Measurements from ENCODE around the gene GAS5. TPM values are rescaled to one million over a fixed set of nuclear protein-coding genes. Genes with fewer than 3 reads are reported as not detected.

GAS5 gene
- total and polyA plus RNA-seq, 9 of the 15 experiments (the other 6 are each of a cell fraction or from before 2014, with no cell fraction given) = 565 to 1,860 (median 1,006) TPM

- WGBS (ENCODE audit: insufficient coverage, low coverage, missing lambda C conversion rate) = 86% methylated on average over 2 of the region's 2 CpGs
- Histone ChIP-seq H3K9ac (ENCODE audit: insufficient read depth in 1 of 2, low read depth in 2 of 2, low read length in 2 of 2) (no peak overlapping the region), H3K4me3 (no peak overlapping the region), H3K27me3 (ENCODE audit: control insufficient read depth in 2 of 2, insufficient read depth in 2 of 2, low read length in 2 of 2) (no peaks in the 10 kb centered on the region), H3K9me1 (ENCODE audit: control insufficient read depth, insufficient read depth, low read length) (no peaks in the 10 kb centered on the region), H3K4me1 (replicated peaks in 1 of 2; ENCODE audit: control insufficient read depth in 2 of 2, insufficient read depth in 2 of 2, low read length in 2 of 2) (no peaks in the 10 kb centered on the region), H3K9me3 (replicated peaks; ENCODE audit: control insufficient read depth, insufficient read depth, low read depth, low read length) (no peaks in the 10 kb centered on the region), H3K4me2 (ENCODE audit: insufficient read depth, low read length) (no peak overlapping the region), H3K79me2 (ENCODE audit: control insufficient read depth, insufficient read depth, low read length) (no peaks in the 10 kb centered on the region), H3K27ac (ENCODE audit: extremely low read depth, low read depth, low read length) (no peak overlapping the region), H2AFZ (ENCODE audit: low read depth, low read length) (no peak overlapping the region), H4K20me1 (replicated peaks; ENCODE audit: control insufficient read depth, insufficient read depth, low read length) (no peaks in the 10 kb centered on the region), H3K36me3 (ENCODE audit: control insufficient read depth, insufficient read depth, low read length) (peaks cover 72% of the 10 kb centered on the region)
- intact Hi-C loops (cut with micrococcal nuclease) = no loop called here
- ChIA-PET POLR2A (interaction anchor here (0.8 to 10.4 kb wide), 6 partner anchors 7 to 33 kb away, joined by 3 to 183 read pairs (median 6); partner anchors contain the start of genes DARS2, GAS5 and ZBTB37), CTCF (ENCODE audit: low intra/inter-chr PET ratio) (no interaction called here)
- DNase-seq (ENCODE audit: extremely low read depth in 1 of 4, low spot score in 3 of 4) = no peak
- in situ Hi-C loops (cut with MboI) = no loop called here
- TF ChIP-seq RFX1 (IDR thresholded peaks at IDR 0.05) (peak; percentile 64), PURB (CRISPR knock-in tag; IDR thresholded peaks at IDR 0.05; ENCODE audit: low read depth) (no peak), FOXJ2 (tag; IDR thresholded peaks at IDR 0.05) (0 out of 2 replicates have a peak, but pooled peaks have one; percentile 17)
- no peak for FAIRE-seq
- BruUV-seq (replicated peaks) = no TSS peak
- no peak for ATAC-seq
These were observed 10.9 kb downstream of the GAS5 start for GRCh38 chr1:173856903-173857302.

- Histone ChIP-seq H3K9me3 (replicated peaks; ENCODE audit: control insufficient read depth, insufficient read depth, low read depth, low read length) (no peaks in the 10 kb centered on the region), H3K27ac (ENCODE audit: extremely low read depth, low read depth, low read length) (no peak overlapping the region), H3K4me1 (replicated peaks in 1 of 2; ENCODE audit: control insufficient read depth in 2 of 2, insufficient read depth in 2 of 2, low read length in 2 of 2) (no peaks in the 10 kb centered on the region), H4K20me1 (replicated peaks; ENCODE audit: control insufficient read depth, insufficient read depth, low read length) (no peaks in the 10 kb centered on the region), H3K36me3 (ENCODE audit: control insufficient read depth, insufficient read depth, low read length) (peaks cover 80% of the 10 kb centered on the region), H3K9ac (ENCODE audit: insufficient read depth in 1 of 2, low read depth in 2 of 2, low read length in 2 of 2) (no peak overlapping the region), H3K4me2 (ENCODE audit: insufficient read depth, low read length) (no peak overlapping the region), H3K9me1 (ENCODE audit: control insufficient read depth, insufficient read depth, low read length) (no peaks in the 10 kb centered on the region), H3K4me3 (no peak overlapping the region), H2AFZ (ENCODE audit: low read depth, low read length) (no peak overlapping the region), H3K27me3 (ENCODE audit: control insufficient read depth in 2 of 2, insufficient read depth in 2 of 2, low read length in 2 of 2) (no peaks in the 10 kb centered on the region), H3K79me2 (ENCODE audit: control insufficient read depth, insufficient read depth, low read length) (no peaks in the 10 kb centered on the region)
- in situ Hi-C loops (cut with MboI) = no loop called here
- BruUV-seq (replicated peaks) = no TSS peak
- ChIA-PET POLR2A (interaction anchor here (0.7 to 10.4 kb wide), 3 partner anchors 8 to 12 kb away, joined by 3 to 183 read pairs (median 11); partner anchors contain the start of genes GAS5 and ZBTB37), CTCF (ENCODE audit: low intra/inter-chr PET ratio) (no interaction called here)
- 84% methylated on average over 1 of the region's 1 CpG for WGBS (ENCODE audit: insufficient coverage, low coverage, missing lambda C conversion rate)
- FAIRE-seq = no peak
- ATAC-seq = no peak
- intact Hi-C loops (cut with micrococcal nuclease) = no loop called here
- no peak for DNase-seq (ENCODE audit: extremely low read depth in 1 of 4, low spot score in 3 of 4)
- TF ChIP-seq RAD51 (IDR thresholded peaks at IDR 0.05; ENCODE audit: borderline replicate concordance, low read depth) (no peak), MXD1 (CRISPR knock-in tag; IDR thresholded peaks at IDR 0.05; ENCODE audit: borderline replicate concordance, poor library complexity, severe bottlenecking) (no peak), CREB3 (tag; conservative IDR thresholded peaks at IDR 0.05; ENCODE audit: low read depth) (no peak), ZNF174 (CRISPR knock-in tag; IDR thresholded peaks at IDR 0.05) (no peak), CHCHD3 (CRISPR knock-in tag; IDR thresholded peaks at IDR 0.05) (no peak), SUPT5H (IDR thresholded peaks at IDR 0.05) (peak; percentile 42; the same call in 1 of the 2 replicates), SAFB2 (IDR thresholded peaks at IDR 0.05; ENCODE audit: borderline replicate concordance, low read depth, low read length, severe bottlenecking) (no peak), FOXK2 (conservative IDR thresholded peaks at IDR 0.05 in 1 of 2, IDR thresholded peaks at IDR 0.05 in 1 of 2; ENCODE audit: low read depth in 2 of 2) (no peak), FOXM1 (IDR thresholded peaks at IDR 0.05; ENCODE audit: low read depth) (no peak), FOXM1 (CRISPR knock-in tag; IDR thresholded peaks at IDR 0.05; ENCODE audit: low read depth) (no peak), POLR2A (conservative IDR thresholded peaks at IDR 0.05) (peak; percentile 48; the same call in 1 of the 2 replicates), POLR2B (IDR thresholded peaks at IDR 0.05; ENCODE audit: low read depth, partially characterized antibody) (no peak)
These were observed 11.8 kb downstream of the GAS5 start for GRCh38 chr1:173856014-173856413.
